Chondrocyte (in vitro differentiated cells): ENCODE measurements around the gene IL22. TPM values are rescaled to one million over a fixed set of nuclear protein-coding genes. Genes with fewer than 3 reads are reported as not detected.

Experiments
- DNase-seq: peaks from one replicate; pipeline ENCODE4 v3.0.0; 2021; ENCODE audit warnings: mixed read lengths, low spot score
- H3K27ac Mint-ChIP-seq: one replicate; pipeline ENCODE4 v1.8.0; 2021; ENCODE audit warnings: mild to moderate bottlenecking, moderate library complexity, mixed read lengths; ENCODE audit not compliant: unreplicated experiment
- H3K27me3 Mint-ChIP-seq: 2 replicates; pipeline ENCODE4 v1.8.0; 2021; ENCODE audit warnings: low read depth, mixed read lengths
- H3K36me3 Mint-ChIP-seq: 2 replicates; pipeline ENCODE4 v1.8.0; 2021; ENCODE audit warnings: low read depth, mixed read lengths
- H3K4me1 Mint-ChIP-seq: 2 replicates; pipeline ENCODE4 v1.8.0; 2021; ENCODE audit warnings: low read depth, mild to moderate bottlenecking, mixed read lengths
- H3K4me3 Mint-ChIP-seq: one replicate; pipeline ENCODE4 v1.8.0; 2021; ENCODE audit warnings: mild to moderate bottlenecking, moderate library complexity, mixed read lengths; ENCODE audit not compliant: unreplicated experiment
- H3K9me3 Mint-ChIP-seq: 2 replicates; pipeline ENCODE4 v1.8.0; 2021; ENCODE audit warnings: low read depth, mixed read lengths
- total RNA-seq: library from RNA; stranded (reverse); gene quantifications from 3 replicates; pipeline ENCODE4 v1.2.1, GENCODE V29; 2021
- TF ChIP-seq, protein P1 (sequence below): fragments of 200-600 bp; sonication (generic); IDR thresholded peaks from 2 replicates; pipeline ENCODE4 v1.5.0; 2021; ENCODE audit warnings: antibody characterized with exemption, mild to moderate bottlenecking, moderate library complexity

Gene IL22
- total RNA-seq, 1 donor from 2014 or later: not detected

DNA sequence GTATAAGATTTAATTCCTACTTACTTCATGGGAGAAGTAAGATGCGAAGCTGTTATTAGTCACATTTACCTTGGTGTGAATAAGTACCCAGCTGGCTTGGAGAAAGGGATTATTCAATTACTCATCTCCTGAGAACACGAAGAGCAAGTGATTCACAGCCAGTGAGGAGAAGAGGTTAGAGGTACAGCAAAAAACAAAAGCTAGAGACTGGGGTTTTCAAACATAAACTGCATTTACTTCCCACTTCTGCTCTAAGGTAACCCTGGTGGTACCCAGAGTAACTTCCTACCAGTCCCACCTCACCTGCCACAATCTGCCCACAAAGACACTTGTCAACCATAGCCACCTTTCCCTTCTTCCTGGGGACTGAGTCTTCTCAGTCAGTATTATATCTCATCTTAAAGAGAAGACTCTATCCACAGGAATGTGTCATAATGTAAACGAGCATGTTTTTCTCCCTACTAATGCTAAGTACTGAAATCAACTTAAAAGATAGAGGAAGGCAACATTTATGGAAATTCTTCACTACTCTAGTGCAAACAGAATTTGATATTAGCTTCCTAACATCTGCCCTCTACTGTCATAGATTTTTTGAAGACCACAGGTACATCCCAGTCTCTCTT, 6.0 kb upstream of the IL22 start:
- peaks cover 41% of the 10 kb centered on the region for H3K4me1 Mint-ChIP-seq

DNA sequence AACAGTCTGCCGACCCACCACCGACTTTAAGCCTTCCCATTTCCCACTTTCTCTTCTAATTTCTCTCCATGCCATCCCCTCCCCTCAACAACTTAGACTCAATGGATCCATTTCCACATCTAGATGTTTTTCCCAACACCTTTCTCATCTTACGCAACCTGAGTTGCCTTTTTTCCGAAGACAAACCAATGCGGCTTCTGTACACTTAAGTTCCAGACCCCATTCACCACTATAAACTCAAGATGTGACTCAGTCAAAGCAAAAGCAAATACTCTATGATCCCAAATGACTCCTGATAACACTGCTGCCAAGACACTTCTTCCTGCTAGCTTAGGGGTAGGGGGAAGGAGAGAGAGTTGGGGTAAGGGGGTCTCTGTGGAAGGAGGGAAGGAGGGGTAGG, 1.3 kb downstream of the IL22 start:
- no peak for DNase-seq
- H3K27me3 Mint-ChIP-seq: no peaks in the 10 kb centered on the region
- no peaks in the 10 kb centered on the region for H3K36me3 Mint-ChIP-seq
- H3K4me3 Mint-ChIP-seq: no peak overlapping the region
- H3K27ac Mint-ChIP-seq: no peak overlapping the region
- no peaks in the 10 kb centered on the region for H3K9me3 Mint-ChIP-seq
- H3K4me1 Mint-ChIP-seq: no peaks in the 10 kb centered on the region
- TF ChIP-seq, protein P1, sequence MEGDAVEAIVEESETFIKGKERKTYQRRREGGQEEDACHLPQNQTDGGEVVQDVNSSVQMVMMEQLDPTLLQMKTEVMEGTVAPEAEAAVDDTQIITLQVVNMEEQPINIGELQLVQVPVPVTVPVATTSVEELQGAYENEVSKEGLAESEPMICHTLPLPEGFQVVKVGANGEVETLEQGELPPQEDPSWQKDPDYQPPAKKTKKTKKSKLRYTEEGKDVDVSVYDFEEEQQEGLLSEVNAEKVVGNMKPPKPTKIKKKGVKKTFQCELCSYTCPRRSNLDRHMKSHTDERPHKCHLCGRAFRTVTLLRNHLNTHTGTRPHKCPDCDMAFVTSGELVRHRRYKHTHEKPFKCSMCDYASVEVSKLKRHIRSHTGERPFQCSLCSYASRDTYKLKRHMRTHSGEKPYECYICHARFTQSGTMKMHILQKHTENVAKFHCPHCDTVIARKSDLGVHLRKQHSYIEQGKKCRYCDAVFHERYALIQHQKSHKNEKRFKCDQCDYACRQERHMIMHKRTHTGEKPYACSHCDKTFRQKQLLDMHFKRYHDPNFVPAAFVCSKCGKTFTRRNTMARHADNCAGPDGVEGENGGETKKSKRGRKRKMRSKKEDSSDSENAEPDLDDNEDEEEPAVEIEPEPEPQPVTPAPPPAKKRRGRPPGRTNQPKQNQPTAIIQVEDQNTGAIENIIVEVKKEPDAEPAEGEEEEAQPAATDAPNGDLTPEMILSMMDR: no peak

More for the DNA sequence above, 6.0 kb upstream of the IL22 start:
- no peaks in the 10 kb centered on the region for H3K27me3 Mint-ChIP-seq
- H3K36me3 Mint-ChIP-seq: no peaks in the 10 kb centered on the region
- no peak for DNase-seq
- H3K4me3 Mint-ChIP-seq: no peak overlapping the region
- no peaks in the 10 kb centered on the region for H3K9me3 Mint-ChIP-seq
- H3K27ac Mint-ChIP-seq: peak overlapping the region; percentile 71
- TF ChIP-seq, protein P1: no peak

DNA sequence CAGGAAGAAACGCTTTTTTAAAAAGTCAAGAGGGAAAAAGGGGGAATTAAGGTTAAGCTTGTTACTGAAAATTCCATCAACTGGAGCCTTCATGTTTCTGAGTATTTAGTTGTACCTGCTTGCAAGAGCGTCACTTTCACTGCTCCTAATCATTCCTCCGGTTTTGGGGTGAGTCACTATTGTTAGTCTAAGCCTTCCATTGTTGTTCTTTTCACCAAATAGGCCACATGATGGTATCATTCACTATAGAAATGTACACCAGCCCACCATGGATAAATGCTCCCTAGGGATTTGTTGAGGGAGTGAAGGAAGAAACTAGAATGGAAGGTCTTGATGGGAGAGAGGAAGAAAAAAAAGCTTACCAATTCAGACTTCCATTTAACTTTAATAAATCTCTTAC, 3.0 kb downstream of the IL22 start:
- Mint-ChIP-seq H3K4me1 (peaks cover 8% of the 10 kb centered on the region), H3K9me3 (no peaks in the 10 kb centered on the region), H3K36me3 (no peaks in the 10 kb centered on the region), H3K27ac (no peak overlapping the region), H3K4me3 (no peak overlapping the region), H3K27me3 (no peaks in the 10 kb centered on the region)
- DNase-seq: no peak
- TF ChIP-seq, protein P1: no peak

DNA sequence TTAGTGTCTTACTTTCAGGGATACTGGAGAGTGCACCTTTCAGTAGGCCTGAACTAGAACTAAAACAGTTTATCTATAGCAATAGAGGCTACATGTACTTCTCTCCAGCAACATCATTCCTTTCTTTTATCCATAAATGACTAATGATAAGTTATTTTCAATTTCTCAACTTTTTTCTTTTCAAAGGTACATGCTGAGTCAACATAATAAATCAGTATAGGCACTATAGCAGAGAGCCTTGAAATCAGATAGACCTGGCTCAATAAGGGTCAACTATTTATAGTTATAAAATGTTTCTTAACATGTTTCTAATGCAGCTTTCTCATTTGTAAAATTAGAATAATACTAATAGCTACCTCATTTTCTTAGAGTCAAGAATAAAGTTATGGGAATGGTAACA, 5.6 kb downstream of the IL22 start:
- Mint-ChIP-seq H3K9me3 (no peaks in the 10 kb centered on the region), H3K27ac (no peak overlapping the region)

DNA sequence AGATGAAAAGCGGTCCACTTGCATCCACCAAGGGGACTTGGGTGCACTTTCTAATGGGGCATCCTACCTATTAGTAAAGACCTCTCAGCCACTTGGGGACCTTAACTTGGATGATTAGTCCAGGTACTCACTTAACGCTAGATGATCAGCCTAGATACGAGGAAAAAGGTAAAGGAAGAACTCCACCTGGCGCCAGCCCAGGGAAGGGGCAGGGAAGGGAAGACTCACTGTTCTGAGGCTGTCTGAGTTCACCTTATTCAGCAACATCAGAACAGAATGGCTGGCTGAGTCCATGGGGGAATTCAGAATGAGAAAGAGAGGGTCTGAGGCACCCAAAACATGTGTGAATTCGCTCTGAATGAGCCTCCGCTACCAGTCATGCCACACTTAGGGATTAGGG, 7.1 kb downstream of the IL22 start:
- Mint-ChIP-seq H3K4me1 (peaks cover 20% of the 10 kb centered on the region), H3K36me3 (no peaks in the 10 kb centered on the region), H3K9me3 (no peaks in the 10 kb centered on the region), H3K27ac (peak overlapping the region; percentile 62), H3K4me3 (no peak overlapping the region), H3K27me3 (no peaks in the 10 kb centered on the region)
- TF ChIP-seq, protein P1: no peak
- DNase-seq: no peak

More for the DNA sequence above, 5.6 kb downstream of the IL22 start:
- no peak for DNase-seq
- Mint-ChIP-seq H3K4me3 (no peak overlapping the region), H3K36me3 (no peaks in the 10 kb centered on the region), H3K4me1 (peaks cover 14% of the 10 kb centered on the region), H3K27me3 (no peaks in the 10 kb centered on the region)
- TF ChIP-seq, protein P1: no peak
